ENCODE measurements around the gene CELSR2. TPM values are rescaled to one million over a fixed set of nuclear protein-coding genes. Genes with fewer than 3 reads are reported as not detected.

Gene CELSR2
- total and polyA plus RNA-seq, 4 donors = 1.4 to 7.9 (median 5.1) TPM

- 83 to 88% methylated on average over 8 of the region's 8 CpGs for WGBS, 2 donors
These were observed 5.3 kb upstream of the CELSR2 start for GRCh38 chr1:109243860-109244552.

DNA sequence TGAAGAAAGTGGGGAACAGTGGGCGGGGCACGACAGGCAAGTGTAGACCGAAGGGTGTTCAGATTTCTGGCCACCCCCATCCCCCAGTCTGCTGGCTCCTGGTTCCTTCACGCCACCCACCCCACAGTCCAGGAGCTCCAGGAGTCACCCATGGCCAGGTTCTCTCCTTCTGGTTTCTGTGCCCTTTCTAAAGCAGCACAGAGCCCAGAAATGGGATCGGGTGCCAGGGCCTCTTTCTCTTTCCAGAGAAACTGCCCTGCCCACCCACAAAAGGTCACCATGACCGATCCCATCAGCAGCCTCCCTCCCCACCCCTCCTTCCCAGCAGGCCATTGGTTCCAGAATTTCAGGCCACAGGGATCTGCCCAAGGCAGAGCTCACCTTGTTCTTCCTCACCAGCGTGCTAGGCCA is 3.2 kb upstream of the CELSR2 start:
- no peak for TF ChIP-seq CTCF (IDR thresholded peaks at IDR 0.05; ENCODE audit: control extremely low read depth, extremely low read depth)
- Histone ChIP-seq H3K4me3 (no peak overlapping the region), H3K27ac (ENCODE audit: low read depth in 1 of 2, low read length in 1 of 2) (no peak overlapping the region), H3K9me3 (ENCODE audit: control insufficient read depth in 4 of 4, insufficient read depth in 3 of 4, low read length in 3 of 4) (no peaks in the 10 kb centered on the region), H3K36me3 (ENCODE audit: control insufficient read depth in 4 of 4, insufficient read depth in 4 of 4, low read length in 4 of 4) (no peaks in the 10 kb centered on the region), H3K4me1 (ENCODE audit: control insufficient read depth in 5 of 5, insufficient read depth in 5 of 5, low read length in 5 of 5) (peaks cover 0 to 27% (median 5%) of the 10 kb centered on the region in 5 donors), H3K27me3 (ENCODE audit: control insufficient read depth in 3 of 3, insufficient read depth in 3 of 3, low read length in 2 of 3) (no peaks in the 10 kb centered on the region), H3K9ac (ENCODE audit: insufficient read depth in 1 of 2, low read length in 2 of 2) (no peak overlapping the region)
- DNase-seq = no peak
- WGBS, 2 donors = 89 to 93% methylated on average over 7 of the region's 7 CpGs
- ATAC-seq (ENCODE audit: insufficient read depth, low FRiP score) = no peak

More at GRCh38 chr1:109243860-109244552, 5.3 kb upstream of the CELSR2 start:
- DNase-seq (no peak), ATAC-seq (ENCODE audit: insufficient read depth, low FRiP score) (no peak)
- Histone ChIP-seq H3K36me3 (ENCODE audit: control insufficient read depth in 4 of 4, insufficient read depth in 4 of 4, low read length in 4 of 4) (peaks cover 0 to 6% (median 0%) of the 10 kb centered on the region in 4 donors), H3K9me3 (ENCODE audit: control insufficient read depth in 4 of 4, insufficient read depth in 3 of 4, low read length in 3 of 4) (no peaks in the 10 kb centered on the region), H3K27me3 (ENCODE audit: control insufficient read depth in 3 of 3, insufficient read depth in 3 of 3, low read length in 2 of 3) (no peaks in the 10 kb centered on the region), H3K9ac (ENCODE audit: insufficient read depth in 1 of 2, low read length in 2 of 2) (no peak overlapping the region), H3K27ac (ENCODE audit: low read depth in 1 of 2, low read length in 1 of 2) (no peak overlapping the region), H3K4me3 (no peak overlapping the region), H3K4me1 (ENCODE audit: control insufficient read depth in 5 of 5, insufficient read depth in 5 of 5, low read length in 5 of 5) (peaks cover 0 to 29% (median 5%) of the 10 kb centered on the region in 5 donors)
- TF ChIP-seq CTCF (IDR thresholded peaks at IDR 0.05; ENCODE audit: control extremely low read depth, extremely low read depth) = no peak

DNA sequence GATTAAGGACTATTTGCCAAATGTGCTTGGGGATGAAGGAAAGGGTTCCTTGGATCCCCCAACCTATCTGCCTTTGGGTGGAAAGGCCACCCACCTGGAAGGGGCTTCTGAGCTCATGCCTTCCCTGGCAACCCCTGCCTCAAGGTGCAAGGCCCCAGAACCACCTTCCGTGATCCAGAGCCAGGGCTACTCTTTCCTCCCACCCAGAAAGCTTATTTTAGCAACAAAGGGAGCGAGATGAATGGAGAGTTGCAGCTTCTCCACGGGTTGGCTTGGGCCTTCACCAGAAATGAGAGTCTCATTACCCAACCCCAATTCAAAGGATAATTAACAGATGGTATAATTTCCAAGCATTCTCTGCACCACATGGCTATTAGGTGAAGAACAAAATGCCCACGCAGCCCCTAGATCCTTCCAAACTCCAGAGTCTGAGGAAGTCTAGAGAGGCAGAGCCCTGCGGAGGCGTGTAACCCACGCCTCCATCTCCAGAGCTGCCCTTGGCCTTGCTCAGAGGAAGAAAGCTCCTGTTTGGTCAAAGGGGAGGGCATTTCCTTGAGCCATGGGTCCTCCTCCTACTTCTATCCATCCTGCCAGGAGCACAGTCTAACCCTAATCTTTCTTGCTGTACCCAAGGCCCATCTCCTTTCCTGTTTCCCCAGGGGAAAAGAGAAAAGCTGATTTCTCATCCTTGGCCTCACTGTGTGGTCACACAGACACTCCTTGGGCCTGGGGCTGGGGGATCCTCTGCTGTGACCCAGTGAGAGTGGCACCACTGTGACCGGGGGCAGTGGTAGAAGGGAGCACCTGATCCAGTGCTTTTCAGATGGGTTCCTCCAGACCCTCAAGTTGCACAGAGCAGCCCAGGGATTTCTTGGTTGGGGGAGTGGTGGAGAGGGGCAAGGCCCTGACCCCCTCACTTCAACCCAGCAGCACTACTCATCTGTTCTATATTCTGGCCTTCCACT is 1.7 kb upstream of the CELSR2 start:
- Histone ChIP-seq H3K4me1 (ENCODE audit: control insufficient read depth in 5 of 5, insufficient read depth in 5 of 5, low read length in 5 of 5) (peaks cover 0 to 12% (median 0%) of the 10 kb centered on the region in 5 donors), H3K27me3 (ENCODE audit: control insufficient read depth in 3 of 3, insufficient read depth in 3 of 3, low read length in 2 of 3) (no peaks in the 10 kb centered on the region), H3K4me3 (no peak overlapping the region), H3K27ac (ENCODE audit: low read depth in 1 of 2, low read length in 1 of 2) (no peak overlapping the region), H3K36me3 (ENCODE audit: control insufficient read depth in 4 of 4, insufficient read depth in 4 of 4, low read length in 4 of 4) (no peaks in the 10 kb centered on the region), H3K9me3 (ENCODE audit: control insufficient read depth in 4 of 4, insufficient read depth in 3 of 4, low read length in 3 of 4) (no peaks in the 10 kb centered on the region), H3K9ac (ENCODE audit: insufficient read depth in 1 of 2, low read length in 2 of 2) (no peak overlapping the region)
- no peak for TF ChIP-seq CTCF (IDR thresholded peaks at IDR 0.05; ENCODE audit: control extremely low read depth, extremely low read depth)
- ATAC-seq (ENCODE audit: insufficient read depth, low FRiP score) (no peak), DNase-seq (peak in 1 of 3 donors; percentile 8)
- WGBS, 2 donors = 92 to 94% methylated on average over 8 of the region's 8 CpGs
